AG10803 (cell line): ENCODE results near the gene CKLF.
"Not testable (repeated sequence)": the region's sequence is repeated elsewhere in the genome, so short reads cannot be mapped to it uniquely, and the experiment has no call there.

ENCODE experiments used
- DNase-seq: peaks from one replicate; pipeline ENCODE4 v3.0.0; 2010; ENCODE audit warnings: low read depth
- H3K4me3 ChIP-seq: 2 replicates; pipeline ENCODE4 v1.5.1; 2011; ENCODE audit warnings: mild to moderate bottlenecking, low read length, control low read depth
- TF ChIP-seq, protein P1 (sequence below): conservative IDR thresholded peaks from 2 replicates; pipeline ENCODE4 v1.5.1; 2011; ENCODE audit warnings: mild to moderate bottlenecking, low read length, control low read depth, inconsistent platforms

CKLF gene

DNA sequence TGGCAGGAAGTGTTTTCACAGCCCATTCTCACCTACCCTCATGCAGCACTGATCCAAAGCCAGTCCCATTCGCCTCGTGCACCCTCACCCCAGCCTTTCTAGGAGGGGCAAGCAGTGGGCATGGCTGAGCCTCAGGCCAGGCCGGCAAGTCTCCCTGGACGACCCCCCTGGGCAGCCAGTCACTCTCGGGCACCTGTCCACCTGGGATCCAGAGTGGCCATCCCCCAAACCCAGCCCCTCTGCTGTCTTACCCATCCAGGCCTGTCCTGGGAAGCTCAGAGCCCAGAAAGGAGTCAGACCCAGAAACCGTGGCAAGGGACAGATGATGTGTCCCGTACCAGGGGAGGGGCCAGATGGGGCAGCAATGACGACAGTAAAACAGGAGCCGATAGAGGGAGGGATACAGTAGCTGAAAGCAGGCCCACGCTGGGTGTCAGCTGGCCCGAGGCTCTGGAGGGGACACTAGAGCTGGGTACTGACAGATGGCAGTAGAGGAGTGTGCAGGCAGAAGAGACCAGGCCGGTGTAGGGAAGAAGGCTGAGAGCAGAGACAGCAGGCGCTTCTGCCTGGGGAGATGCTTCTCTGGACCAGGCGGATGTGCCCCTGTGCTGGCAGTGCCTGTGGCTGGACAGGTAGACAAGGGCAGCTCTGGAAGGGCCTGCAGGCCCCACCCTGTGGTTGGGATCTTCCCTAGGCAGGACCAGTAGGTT lies 57.9 kb downstream of the CKLF start:
- H3K4me3 ChIP-seq = no peak overlapping the region

DNA sequence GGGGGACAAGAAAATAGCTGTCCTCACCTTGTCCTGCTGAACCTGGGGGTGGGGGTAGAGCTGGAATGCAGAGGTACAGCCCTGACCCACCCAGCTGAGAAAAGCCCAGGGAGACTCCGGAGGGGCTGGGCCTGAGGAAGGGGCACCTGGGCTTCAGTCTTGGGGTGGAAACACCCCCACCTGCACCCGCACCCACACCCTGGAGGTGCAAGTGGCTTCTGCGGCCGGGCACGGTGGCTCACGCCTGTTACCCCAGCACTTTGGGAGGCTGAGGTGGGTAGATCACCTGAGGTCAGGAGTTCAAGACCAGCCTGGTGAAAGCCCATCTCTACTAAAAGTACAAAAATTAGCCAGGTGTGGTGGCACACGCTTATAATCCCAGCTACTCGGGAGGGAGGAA lies 59.5 kb downstream of the CKLF start:
- not testable (repeated sequence) for DNase-seq, H3K4me3 ChIP-seq

More for the DNA sequence above, 57.9 kb downstream of the CKLF start:
- no peak for DNase-seq
- TF ChIP-seq, protein P1, sequence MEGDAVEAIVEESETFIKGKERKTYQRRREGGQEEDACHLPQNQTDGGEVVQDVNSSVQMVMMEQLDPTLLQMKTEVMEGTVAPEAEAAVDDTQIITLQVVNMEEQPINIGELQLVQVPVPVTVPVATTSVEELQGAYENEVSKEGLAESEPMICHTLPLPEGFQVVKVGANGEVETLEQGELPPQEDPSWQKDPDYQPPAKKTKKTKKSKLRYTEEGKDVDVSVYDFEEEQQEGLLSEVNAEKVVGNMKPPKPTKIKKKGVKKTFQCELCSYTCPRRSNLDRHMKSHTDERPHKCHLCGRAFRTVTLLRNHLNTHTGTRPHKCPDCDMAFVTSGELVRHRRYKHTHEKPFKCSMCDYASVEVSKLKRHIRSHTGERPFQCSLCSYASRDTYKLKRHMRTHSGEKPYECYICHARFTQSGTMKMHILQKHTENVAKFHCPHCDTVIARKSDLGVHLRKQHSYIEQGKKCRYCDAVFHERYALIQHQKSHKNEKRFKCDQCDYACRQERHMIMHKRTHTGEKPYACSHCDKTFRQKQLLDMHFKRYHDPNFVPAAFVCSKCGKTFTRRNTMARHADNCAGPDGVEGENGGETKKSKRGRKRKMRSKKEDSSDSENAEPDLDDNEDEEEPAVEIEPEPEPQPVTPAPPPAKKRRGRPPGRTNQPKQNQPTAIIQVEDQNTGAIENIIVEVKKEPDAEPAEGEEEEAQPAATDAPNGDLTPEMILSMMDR = no peak

DNA sequence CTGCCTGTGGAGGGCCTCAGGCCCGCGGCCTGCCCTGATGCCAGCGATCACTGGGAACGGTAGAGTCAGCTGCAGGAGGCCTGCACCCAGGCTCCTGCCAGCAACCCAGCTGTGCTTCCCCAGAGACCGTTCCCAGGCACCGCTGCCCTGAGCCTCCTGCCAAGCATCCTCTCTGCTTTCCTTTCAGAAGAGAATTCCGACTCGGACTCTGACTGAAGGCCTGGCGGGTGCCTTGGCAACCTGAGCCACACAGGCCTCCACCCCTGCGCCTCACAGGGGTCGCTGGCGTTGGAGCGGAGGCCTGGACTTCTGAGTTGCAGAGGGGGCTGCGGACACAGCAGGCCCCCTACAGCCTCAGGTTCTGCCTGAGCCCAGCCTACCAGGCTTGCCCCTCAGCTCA lies 60.0 kb downstream of the CKLF start:
- TF ChIP-seq, protein P1 = no peak
- no peak for DNase-seq
- H3K4me3 ChIP-seq = no peak overlapping the region

DNA sequence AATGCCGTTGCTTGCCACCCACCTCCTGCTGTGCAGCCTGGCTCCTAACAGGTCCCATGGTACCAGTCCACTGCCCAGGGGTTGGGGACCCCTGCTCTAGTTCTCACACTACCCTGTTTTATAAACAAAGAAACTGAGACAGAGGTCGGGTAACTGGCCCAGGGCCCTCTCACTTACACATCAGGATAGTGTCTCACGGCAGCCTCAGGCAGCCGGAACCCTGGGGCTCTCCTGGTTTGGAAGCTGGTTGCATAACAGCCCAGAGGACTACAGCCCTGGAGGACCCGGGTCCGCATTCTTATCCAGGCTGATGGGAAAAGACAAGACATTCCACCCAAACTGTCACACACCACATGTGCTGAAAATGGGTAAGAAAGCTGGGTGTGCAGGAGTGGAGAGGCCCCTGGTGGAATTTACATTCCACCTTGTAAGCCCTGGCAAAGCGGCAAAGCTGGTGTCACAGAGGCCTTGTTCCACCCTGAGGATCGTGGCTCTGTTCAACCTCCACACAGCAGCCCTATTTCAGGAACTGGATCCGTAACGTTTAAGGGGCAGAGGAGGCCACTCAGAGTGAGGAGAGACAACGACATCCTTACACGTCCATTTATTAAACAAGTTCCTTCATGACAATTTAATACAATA lies 61.9 kb downstream of the CKLF start:
- TF ChIP-seq, protein P1 = no peak
- DNase-seq = peak; percentile 12
- H3K4me3 ChIP-seq = no peak overlapping the region
